Smooth muscle cell of the brain vasculature (primary cell): ENCODE data around the gene WNT7B.
"Not testable (repeated sequence)": the region's sequence is repeated elsewhere in the genome, so short reads cannot be mapped to it uniquely, and the experiment has no call there.

Experiments
- DNase-seq: peaks from one replicate; pipeline ENCODE4 v3.0.0-alpha.2; 2012; ENCODE audit warnings: low read depth, low spot score

The WNT7B gene

GRCh38 chr22:46008291-46008690, 31.3 kb upstream of the WNT7B start:
- no peak for DNase-seq

- no peak for DNase-seq
These were observed 30.9 kb upstream of the WNT7B start for GRCh38 chr22:46007848-46008261.

- DNase-seq: no peak
These were observed 30.3 kb upstream of the WNT7B start for GRCh38 chr22:46007003-46007847.

- no peak for DNase-seq
These were observed 29.5 kb upstream of the WNT7B start for GRCh38 chr22:46006379-46007002.

- not testable (repeated sequence) for DNase-seq
These were observed 28.2 kb upstream of the WNT7B start for GRCh38 chr22:46005116-46005705.

DNA sequence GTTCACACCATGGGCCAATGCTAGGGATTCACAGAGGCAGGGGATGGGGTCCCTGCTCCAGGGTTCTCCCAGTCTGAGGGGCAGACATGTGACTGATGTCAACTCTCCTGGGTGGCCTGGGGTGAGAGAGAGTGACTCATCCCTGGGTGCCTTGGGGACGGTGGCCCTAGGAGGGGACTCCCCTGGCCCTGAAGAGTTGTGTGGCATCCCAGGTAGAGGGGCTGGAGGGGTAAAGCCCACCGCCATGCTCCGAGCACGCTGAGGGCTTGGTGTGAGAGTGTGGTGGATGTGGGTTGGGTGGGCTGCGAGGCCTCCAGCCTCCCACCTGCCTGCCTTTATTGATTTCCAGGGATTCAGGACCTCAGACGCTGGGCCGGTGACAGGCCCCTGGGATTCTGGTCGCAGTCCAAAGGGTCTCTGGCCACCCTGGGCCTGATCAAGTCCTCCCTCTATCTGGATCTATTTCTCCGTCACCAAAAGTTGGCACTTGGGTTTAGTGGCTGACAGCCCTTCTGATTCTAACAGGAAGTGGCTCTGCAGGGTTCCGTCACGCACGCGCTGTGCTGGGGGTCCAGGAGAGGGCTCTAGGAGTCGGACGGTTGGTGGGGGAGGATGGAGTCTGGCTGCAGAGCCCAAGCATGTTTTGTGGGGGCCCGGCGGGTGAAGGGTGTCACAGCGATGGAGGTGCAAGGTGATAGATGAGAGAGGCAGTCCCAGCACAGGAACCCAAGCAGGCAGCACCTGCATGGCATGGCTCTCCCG, 27.3 kb upstream of the WNT7B start:
- no peak for DNase-seq

DNA sequence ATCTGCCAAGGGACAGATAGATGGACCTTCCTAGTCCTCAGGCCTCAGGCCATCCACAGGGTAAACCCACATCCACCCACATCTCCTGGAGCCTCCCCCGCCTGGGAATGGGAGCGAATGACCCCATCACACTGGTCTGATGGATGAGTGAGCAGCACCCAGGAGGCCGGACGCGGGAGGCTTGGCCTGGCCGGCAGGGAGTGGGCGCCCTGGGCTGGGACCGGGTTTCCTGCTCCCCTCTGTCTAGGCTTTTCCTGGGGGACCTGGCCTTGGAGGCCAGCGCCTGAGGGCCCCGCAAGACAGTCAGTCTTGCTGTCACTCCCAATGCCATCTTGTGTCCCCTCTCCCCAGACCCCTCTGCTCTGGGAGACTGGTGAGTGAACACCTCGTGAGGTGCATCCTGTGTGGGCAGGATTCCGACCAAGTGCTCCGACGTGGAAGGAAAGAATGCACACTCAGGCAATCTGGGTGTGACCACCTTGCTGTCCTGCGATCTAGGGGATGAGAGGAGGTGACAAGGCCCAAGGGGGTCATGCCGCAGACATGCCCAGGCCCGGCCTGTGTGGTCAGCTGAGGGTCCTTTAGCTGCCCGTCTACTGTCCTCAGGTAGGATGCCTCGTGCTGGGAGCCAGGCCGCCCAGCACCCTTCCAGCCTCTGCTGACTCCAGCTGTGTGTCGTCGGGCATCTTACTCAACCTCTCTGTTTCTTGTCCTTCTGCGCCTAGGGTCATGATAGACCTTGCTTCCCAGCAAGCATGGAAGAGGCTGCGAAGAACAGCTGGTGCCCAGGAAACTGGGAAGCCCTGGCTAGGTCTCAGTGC, 26.5 kb upstream of the WNT7B start:
- DNase-seq: no peak

DNA sequence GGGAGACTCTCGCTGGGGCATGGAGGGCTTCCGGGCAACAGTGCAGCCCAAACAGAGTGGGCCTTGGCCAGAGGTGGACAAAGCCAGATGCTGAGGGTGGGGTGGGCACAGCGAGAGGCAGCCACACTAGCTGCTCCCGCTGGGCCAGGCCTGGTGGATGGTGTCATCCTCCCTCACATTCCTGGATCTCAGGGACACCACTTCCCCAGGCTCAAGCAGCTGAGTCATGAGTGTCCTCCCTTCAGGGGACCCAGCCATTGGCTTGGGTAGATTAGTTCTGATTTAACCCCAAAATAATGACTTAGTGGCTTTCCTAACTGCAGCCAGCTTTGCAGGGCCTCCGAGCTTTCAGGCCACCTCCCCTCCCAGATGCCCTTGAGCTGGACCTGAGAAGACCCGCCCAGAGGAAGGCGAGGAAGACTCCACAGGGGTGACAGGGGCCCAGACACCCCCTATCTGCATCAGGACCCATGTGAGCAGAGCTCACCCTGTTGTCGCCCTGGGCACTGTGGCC, 25.9 kb upstream of the WNT7B start:
- no peak for DNase-seq

DNA sequence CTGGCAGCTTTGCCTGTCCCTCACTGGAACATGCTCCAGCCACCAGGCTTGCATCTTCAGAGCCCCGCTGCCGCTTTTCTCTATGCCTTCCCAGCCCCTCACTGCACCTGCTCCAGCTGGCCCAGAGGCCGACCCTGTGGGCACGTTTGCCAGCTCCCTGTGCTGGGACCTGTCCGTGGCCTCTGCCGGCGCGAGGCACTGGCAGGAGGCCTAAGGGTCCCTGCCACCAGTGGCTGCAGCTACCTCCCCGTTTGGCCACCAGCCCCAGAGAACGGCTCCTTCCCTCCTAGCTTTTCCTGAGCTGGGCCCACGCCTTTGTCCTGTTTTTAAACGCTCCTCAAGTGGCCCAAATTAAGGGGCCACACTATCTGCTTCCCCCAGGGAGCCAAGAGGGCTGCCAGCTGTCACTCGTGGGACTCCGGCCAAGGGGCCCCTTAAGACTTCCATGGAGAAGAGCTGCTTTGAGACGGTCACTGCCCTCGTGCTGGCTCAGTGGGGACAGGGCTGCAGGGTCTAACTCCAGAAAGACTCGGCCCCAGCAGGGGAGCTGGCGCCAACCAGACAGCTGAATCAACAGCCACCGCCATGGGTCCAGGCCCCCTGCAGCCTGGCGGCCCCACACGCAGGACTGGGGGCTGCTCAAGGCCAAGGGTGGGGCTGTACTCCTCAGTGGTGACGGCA, 24.6 kb upstream of the WNT7B start:
- DNase-seq: no peak

GRCh38 chr22:46001046-46001425, 24.1 kb upstream of the WNT7B start:
- DNase-seq: no peak

GRCh38 chr22:46000081-46001027, 23.4 kb upstream of the WNT7B start:
- DNase-seq: no peak

DNA sequence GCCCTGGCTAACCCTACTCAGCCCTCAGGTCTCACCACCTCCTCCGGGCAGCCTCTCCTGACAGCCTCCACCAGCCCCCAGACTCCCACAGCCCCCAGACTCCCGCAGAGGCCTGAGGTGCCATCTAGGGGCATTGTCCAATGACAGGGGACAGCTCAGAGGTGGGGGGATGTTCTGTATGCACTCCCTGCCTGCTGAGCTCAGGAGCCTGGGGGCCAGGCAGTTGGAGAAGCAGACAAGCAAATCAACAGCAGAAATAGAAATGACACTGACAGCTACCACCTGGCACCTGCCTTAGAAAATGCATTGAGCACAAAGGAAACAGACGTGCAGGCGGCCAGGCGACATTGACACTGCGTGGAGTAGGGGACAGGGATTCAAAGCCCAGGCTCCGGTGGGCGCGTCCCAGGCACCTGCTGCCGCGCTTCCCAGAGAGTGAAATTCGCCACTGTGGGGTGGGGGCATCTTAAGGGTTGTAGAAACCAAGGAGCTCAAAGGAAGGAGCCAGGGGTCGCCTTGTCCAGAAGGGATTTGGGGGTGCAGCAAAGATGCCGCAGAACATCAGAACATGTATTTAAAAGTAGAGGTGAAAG, 22.5 kb upstream of the WNT7B start:
- no peak for DNase-seq

DNA sequence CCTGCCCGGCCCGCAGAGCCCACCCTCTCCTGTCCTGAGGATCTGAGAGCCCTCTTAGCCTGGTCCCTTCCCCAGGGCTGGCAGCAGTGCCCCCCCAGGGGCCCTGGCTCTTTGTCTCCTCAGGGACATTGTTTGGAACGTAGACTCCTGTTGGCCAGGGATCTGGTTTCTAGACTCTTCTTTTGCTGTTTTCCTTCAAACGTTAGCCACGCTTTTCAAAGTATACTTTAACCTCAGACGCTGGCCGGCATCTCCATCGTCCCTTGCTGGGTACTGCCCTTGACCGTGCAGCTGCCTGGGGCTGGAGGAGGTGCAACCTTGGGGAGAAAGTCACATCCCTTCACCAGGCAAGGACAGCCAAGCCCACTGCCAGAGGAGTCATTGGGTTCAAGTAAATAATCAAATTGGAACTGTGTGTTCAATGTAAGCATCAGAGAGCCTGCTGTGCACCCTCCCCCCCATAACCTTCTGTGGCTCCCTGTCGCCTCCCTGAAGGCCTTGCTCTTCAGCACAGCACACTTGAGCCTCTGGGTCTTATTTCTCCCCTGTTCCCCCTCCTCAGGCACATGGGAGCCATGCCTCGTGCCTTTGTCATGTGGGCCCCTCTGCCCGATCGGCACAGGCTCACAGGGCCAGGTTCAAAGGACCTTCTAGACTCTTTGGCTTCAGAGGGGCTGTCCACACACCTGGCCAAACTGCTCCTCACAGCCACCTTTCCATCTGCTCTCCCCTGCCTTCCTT, 21.8 kb upstream of the WNT7B start:
- no peak for DNase-seq

GRCh38 chr22:45997777-45998637, 21.0 kb upstream of the WNT7B start:
- DNase-seq: no peak

DNA sequence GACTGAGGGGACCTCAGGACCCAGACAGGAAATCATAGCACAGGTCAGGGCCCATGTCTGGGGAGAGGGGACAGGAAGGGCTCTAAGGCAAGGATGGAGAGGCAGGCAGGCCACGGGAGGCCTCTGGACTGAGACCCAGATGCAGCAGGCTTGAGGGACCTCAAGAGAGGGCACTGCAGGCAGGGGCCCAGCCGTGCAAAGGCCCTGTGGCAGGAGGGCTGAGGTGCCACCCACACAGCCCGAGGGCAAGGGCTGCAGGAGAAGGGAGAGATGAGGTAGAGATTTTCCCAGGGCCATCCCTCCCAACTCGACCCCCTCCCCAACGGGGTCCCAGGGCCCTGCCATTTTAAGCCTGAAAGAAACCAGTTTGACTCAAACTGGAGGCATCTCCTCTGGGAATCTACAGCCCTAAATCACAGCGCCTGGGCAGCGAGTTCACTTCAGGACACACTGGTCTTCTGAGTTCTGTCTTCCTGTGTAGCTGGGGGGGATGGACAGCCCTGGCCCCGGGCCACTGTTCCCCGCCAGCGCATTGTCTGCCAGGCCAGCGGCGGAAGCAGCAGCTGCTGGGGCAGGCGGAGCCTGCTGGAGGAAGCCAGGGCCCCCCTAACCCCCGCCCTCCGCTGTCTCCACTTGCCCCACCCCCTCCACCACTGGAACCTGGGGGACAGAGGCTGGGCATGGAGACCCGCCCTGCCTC, 20.3 kb upstream of the WNT7B start:
- peak; percentile 88 for DNase-seq

GRCh38 chr22:45996241-45997076, 19.5 kb upstream of the WNT7B start:
- DNase-seq: no peak
